GM21723 (cell line): ENCODE results near the gene P2RX4.
"Not testable (repeated sequence)": the region's sequence is repeated elsewhere in the genome, so short reads cannot be mapped to it uniquely, and the experiment has no call there.

Experiments used
- ATAC-seq: cut with Tn5 transposase; IDR thresholded peaks from one replicate; pipeline ENCODE4 v1.9.1; 2021; ENCODE audit warnings: mild to moderate bottlenecking, moderate library complexity; ENCODE audit not compliant: unreplicated experiment

The P2RX4 gene, protein sequence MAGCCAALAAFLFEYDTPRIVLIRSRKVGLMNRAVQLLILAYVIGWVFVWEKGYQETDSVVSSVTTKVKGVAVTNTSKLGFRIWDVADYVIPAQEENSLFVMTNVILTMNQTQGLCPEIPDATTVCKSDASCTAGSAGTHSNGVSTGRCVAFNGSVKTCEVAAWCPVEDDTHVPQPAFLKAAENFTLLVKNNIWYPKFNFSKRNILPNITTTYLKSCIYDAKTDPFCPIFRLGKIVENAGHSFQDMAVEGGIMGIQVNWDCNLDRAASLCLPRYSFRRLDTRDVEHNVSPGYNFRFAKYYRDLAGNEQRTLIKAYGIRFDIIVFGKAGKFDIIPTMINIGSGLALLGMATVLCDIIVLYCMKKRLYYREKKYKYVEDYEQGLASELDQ

DNA sequence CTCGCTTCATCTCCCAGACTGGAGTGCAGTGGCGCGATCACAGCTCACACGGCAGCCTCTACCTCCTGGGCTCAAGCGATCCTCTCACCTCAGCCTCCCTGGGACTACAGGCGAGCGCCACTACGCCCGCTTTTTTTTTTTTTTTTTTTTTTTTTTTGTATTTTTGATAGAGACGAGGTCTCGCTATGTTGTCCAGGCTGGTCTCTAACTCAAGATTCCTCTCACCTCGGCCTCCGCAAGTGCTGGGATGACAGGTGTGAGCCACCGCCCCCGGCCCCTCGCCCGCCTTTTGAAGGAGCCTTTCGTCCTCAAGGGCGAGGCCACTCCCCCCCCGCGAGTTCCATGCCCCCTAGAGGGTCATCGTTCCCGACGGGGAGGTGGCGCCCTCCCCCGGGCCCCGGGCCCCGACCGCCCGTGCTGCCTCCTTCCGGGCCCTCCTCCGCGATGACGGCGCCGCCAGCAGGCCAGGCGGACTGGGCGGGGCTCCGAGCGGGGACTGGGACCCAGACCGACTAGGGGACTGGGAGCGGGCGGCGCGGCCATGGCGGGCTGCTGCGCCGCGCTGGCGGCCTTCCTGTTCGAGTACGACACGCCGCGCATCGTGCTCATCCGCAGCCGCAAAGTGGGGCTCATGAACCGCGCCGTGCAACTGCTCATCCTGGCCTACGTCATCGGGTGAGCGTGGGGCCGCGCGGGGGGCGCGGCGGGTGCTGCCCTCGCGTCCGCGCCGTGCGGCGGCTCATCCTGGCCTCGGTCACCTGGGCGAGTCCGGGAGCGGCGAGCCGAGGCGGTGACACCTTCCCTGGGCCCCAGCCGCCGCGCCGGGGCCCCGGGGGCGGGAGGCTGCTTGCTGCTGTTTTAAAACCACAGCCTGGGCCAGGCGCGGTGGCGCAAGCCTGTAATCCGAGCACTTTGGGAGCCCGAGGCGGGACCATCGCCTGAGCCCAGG is at the start of gene P2RX4:
Gene P2RX4, plus strand, starts transcription at position 506 of the 949 bp plus-strand sequence. Its CDS starts 36 bp downstream, at position 542.
- ATAC-seq, result peak; percentile 91

DNA sequence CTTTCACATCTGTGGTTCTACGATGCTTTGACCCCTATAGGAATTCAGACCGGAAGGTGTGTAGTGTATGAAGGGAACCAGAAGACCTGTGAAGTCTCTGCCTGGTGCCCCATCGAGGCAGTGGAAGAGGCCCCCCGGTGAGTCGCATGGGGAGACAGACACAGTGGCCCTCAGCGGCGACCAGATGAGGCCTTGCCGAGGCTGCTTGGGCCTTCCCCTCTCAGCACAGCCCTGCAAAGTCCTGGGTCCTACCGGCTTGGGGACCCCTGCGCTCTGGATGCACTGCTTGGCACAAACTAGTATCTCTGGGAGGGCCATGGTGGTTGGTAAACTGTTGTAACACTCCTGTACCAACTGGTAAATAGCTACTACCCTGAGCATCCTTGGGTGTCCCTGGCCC is 47.5 kb upstream of the P2RX4 start:
- no peak for ATAC-seq

DNA sequence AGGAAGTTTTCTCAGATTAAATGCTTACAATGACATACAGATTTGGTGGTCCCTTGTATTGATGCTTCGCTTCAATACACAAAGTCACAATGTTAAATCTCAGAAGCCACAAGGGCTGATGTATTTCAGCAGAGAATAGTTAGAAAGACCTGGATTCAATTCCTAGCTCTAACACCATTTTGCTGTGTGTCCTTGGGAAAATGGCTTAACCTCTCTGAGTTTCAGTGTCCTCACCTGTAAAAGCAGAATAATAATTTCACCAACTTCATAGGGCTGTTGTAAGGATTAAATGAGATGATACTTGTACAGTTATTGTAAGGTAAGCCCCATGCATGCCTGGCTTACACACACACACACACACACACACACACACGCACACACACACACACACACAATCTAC is 46.9 kb upstream of the P2RX4 start:
- no peak for ATAC-seq

DNA sequence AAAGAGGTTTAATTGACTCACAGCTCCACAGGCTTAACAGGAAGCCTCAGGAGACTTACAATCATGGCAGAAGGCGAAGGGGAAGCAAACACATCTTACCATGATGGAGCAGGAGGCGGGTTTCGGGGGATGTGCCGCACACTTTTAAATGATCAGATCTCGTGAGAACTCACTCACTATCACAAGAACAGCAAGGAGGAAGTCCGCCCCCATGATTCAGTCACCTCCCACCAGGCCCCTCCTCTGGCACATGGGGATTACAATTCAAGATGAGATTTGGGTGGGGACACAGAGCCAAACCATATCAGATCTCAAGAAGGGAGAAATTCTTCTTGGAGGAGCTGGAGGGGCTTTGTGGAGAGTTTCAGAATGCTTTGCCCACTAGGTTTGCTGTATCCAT is 45.1 kb upstream of the P2RX4 start:
- not testable (repeated sequence) for ATAC-seq

DNA sequence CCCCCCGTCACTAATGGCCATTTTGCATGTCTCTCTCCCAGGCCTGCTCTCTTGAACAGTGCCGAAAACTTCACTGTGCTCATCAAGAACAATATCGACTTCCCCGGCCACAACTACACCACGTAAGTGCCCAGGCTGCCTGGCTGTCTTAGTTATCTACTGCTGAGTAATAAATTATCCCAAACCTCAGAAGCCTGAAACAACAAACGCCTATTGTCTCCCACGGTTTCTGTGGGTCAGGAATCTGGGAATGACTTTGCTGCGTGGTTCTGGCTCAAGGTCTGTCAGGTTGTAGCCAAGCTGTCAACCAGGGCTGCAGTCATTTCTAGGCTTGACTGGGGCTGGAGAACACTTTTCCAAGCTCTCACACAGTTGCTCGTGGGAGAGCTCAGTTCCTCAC is 44.6 kb upstream of the P2RX4 start:
- ATAC-seq, result no peak

DNA sequence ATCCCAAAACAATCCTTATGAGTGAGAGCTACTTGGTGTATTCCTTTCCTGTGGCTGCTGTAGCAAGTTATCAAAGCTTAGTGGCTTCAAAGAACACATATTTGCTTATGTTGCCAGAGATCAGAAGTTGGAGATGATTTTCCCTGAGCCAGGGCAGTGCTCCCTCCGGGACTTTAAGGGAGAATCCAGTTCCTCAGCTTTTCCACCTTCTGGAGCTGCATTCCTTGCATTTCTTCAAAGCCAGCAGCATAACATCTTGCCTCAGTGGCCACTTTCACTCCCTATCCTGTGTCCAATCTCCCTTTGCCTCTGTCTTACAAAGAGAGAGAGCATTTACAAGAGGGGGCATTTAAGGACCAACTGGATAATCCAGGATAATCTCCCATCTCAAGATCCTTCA is 43.6 kb upstream of the P2RX4 start:
- no peak for ATAC-seq

DNA sequence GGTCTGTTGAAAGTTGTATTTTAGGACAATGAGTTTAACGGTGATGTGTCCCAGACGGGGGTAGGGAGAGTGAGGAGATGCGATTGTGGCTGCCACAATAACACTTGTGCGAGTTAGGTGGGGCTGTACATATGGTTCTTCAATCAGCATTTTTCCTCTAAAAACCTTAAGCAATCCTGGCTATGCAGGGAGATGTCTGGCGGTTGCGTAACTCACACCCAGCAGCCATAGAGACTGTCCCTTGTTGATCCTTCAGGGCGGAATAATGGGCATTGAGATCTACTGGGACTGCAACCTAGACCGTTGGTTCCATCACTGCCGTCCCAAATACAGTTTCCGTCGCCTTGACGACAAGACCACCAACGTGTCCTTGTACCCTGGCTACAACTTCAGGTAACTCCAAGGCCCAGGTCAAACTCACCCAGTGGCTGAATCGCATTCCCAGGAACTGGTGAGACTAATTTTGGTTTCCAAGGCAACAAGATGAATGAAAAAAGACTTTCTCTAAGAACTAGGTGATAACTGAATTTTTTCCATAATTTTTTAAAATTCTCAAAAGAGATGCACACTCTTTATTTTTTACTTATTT is 42.6 kb upstream of the P2RX4 start:
- ATAC-seq, result no peak

DNA sequence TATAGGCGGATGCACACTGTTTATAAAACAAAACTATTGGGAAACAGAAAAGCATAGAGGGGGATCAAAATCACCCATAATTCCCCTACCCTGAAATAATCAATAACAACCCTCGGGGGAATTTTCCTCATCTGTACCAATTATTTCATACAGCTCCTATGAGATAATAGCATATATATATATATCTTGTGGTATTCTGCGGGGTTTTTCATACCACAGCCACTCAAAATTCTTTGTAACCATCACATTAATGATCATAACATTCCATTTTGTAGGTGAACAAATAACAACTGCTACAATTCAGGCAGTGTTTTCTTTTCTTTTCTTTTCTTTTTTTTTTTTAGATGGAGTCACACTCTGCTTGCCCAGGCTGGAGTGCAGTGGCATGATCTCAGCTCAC is 42.0 kb upstream of the P2RX4 start:
- ATAC-seq, result no peak

DNA sequence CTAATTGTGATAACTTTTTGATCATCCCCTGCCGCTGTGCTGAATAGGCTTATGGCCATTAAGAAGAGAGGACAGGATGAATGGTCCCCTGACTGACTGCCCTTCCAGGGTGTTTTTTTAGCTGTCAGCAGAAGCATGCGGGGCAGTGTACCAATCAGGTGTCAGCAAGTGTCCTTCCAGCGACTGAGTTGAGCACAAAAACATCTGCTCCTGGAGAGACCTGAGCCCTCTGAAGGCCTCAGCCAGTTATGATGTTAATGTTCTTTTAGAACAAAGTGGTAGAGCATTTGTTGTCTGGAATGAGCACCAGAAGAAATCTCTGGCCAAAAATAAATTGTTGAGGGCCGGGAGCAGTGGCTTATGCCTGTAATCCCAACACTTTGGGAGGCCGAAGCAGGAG is 39.8 kb upstream of the P2RX4 start:
- ATAC-seq, result no peak

DNA sequence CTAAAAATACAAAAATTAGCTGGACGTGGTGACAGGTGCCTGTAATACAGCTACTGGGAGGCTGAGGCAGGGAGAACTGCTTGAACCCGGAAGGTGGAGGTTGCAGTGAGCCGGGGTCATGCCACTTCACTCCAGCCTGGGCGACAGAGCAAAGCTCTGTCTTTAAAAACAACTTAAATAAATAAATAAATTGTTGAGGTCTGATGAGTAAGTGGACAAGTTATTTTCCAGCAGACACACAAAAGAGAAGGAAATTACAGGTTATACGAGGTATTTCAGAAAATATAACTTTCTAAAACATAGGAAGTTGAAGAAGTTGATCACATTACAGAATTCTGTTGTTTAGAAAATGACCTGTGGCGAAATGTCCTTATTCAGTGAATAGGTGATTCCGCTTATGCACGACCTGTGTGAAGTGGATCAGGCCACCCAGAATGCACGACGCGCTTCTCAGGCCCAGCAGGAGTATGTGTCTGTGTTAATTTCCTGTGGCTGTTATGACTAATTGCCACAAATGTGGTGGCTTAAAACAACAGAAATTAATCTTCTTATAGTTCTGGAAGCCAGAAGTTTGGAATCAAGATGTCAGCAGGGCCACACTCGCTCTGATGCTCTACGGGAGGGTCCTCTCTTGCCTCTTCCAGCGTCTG is 39.2 kb upstream of the P2RX4 start:
- no peak for ATAC-seq

DNA sequence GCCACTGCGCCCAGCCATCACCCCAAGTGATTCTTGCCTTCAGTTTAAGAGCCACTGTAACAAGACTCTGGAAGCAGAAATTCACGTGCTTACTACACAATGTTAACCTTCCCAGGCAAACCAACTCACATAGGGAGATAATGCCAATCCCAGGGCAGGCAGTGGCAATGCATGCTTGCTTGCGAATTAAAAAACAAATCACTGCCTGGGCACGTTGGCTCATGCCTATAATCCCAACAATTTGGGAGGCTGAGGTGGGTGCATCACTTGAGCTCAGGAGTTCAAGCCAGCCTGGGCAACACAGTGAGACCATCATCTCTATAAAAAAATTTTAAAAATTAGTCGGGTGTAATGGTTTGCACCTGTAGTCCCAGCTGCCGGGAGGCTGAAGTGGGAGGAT is 37.8 kb upstream of the P2RX4 start:
- ATAC-seq, result no peak

DNA sequence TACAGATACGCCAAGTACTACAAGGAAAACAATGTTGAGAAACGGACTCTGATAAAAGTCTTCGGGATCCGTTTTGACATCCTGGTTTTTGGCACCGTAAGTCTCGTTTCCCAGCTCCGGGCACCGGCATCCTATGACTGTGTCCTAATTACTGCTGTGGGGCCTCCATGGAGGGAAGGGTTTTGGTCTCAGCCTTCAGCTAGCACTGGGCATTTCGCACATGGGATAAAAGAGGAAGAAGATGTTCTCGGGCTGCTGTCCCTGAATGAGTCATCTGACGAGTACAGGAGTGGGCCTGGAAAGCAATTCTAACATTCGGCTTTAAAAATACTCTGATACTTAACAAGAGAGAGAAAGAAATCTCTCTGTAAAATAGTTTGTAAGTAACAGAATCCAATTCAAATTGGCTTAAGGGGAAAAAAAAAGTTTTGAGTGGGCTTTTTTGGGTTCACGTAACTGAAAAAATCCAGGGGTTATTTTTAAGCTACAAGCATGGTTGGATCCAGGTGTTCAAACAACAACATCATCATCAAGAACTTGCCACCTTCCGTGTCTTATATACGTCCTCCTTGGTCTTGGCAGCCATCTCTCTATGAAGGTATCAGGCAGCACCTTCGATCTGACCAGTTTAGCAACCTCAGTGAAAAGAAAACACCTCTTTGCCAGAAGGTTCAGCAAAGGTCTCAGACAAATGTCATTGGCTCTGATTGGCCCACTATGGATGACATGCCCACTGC is 34.4 kb upstream of the P2RX4 start:
- ATAC-seq, result no peak

DNA sequence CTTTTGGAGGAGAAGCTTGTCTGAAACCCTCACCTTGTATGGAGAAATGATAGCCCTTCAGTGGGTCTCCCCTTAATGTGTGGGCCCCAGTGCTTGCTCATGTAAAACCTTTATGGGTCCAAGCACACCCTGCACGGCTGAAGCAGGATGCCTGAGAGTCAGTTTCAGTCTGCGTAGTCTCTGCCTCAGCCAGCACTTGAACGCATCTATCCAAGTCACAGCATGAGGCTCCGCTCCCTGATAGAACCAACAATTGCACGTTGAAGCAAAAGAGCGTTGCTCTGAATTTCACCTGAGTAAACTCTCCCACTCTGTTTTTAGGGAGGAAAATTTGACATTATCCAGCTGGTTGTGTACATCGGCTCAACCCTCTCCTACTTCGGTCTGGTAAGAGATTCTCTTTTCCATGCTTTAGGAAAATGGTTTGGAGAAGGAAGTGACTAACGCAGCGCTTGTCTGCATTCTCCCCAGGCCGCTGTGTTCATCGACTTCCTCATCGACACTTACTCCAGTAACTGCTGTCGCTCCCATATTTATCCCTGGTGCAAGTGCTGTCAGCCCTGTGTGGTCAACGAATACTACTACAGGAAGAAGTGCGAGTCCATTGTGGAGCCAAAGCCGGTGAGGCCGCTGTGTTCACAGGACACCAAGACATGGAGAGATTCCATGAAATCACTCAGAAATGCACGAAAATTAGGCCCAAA is 33.0 kb upstream of the P2RX4 start:
- no peak for ATAC-seq

DNA sequence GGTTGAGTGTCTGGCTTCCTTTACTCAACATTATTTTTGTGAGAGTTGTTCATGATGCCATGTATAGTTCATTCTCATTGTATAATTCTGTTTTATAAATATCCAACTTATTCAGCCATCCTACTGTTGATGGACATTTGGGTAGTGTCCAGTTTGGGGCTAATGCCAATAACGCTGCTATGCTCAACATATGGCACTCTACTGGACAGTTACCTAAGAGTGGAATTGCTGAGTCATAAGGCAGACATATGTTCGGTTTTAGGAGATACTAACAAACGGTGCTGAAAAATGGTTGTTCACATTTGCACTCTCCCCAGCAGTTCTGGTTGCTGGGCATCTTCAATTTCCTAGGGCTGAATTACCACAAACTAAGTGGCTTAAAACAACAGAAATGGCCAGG is 28.7 kb upstream of the P2RX4 start:
- no peak for ATAC-seq

DNA sequence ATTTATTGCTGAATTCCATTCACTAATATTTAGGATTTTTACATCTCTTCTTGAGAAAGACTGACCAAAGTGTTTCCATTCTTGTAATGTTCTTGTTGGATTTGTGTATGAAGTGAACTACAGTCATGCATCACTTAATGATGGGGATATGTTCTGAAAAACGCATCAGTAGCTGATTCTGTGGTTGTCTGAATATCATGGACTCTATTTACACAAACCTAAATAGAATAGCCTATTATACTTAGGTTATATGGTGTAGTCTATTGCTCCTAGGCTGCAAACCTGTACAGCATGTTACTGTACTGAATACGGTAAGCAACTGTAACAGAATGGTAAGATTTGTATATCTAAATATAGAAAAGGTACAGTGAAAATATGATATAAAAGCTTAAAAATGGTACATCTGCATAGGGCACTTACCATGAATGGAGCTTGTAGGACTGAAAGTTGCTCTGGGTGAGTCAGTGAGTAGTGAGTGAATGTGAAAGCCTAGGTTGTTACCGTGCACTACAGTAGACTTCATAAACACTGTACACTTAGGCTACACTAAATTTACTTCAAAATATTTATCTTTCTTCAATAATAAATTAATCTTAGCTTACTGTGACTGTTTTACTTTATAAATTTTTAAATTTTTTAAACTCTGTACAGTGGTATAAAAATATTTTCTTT is 27.6 kb upstream of the P2RX4 start:
- peak; percentile 67 for ATAC-seq

DNA sequence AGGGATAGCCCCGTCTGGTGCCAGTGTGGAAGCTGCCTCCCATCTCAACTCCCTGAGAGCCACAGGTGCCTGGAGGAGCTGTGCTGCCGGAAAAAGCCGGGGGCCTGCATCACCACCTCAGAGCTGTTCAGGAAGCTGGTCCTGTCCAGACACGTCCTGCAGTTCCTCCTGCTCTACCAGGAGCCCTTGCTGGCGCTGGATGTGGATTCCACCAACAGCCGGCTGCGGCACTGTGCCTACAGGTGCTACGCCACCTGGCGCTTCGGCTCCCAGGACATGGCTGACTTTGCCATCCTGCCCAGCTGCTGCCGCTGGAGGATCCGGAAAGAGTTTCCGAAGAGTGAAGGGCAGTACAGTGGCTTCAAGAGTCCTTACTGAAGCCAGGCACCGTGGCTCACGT is 25.5 kb upstream of the P2RX4 start:
- no peak for ATAC-seq

DNA sequence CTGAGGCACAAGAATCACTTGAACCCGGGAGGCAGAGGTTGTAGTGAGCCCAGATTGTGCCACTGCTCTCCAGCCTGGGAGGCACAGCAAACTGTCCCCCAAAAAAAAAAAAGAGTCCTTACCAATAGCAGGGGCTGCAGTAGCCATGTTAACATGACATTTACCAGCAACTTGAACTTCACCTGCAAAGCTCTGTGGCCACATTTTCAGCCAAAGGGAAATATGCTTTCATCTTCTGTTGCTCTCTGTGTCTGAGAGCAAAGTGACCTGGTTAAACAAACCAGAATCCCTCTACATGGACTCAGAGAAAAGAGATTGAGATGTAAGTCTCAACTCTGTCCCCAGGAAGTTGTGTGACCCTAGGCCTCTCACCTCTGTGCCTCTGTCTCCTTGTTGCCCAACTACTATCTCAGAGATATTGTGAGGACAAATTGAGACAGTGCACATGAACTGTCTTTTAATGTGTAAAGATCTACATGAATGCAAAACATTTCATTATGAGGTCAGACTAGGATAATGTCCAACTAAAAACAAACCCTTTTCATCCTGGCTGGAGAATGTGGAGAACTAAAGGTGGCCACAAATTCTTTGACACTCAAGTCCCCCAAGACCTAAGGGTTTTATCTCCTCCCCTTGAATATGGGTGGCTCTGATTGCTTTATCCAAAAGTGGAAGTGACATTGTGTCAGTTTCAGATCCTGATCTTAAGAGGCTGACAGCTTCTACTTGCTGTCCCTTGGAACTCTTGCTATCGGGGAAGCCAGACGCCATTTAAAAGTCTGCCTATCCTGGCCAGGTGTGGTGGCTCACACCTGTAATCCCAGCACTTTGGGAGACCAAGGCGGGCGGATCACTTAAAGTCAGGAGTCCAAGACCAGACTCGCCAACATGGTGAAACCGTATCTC is 24.7 kb upstream of the P2RX4 start:
- no peak for ATAC-seq

DNA sequence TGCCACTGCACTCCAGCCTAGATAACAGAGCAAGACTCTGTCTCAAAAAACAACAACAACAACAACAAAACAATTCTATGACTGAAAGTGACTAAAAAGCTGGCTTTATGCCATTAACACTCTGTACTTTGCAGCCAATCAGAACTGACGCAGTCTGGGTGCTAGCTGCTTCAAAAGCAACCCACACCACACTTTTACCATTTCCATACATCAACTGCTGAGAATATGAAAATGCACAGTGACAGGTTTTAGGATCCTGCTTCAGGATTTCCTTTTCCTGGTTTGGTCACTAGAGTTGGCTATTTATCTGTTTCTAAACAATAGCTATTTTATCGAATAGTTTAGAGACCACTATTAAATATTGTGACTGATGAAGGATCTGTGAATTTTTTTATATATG is 23.1 kb upstream of the P2RX4 start:
- no peak for ATAC-seq
